Tibial artery (tissue), 4 donors: ENCODE data around the gene CCIN.
A peak's percentile ranks its signal among the peaks of the same experiment; 100 is the strongest.
"Not testable (repeated sequence)": the region's sequence is repeated elsewhere in the genome, so short reads cannot be mapped to it uniquely, and the experiment has no call there.

Experiments used
- DNase-seq, 2 donors: peaks; one replicate each; pipeline ENCODE4 v3.0.0-alpha.2; 2019
- H3K27ac ChIP-seq, 2 donors: fragments of 200-600 bp; sonication (generic) in 1 of 2; 1 replicate in 1 of 2; 2 replicates in 1 of 2; pipeline ENCODE4 v1.5.1; 2018 to 2019; ENCODE audit warnings: mild to moderate bottlenecking in 1 of 2
- H3K27me3 ChIP-seq, 2 donors: fragments of 200-600 bp; sonication (generic) in 1 of 2; one replicate each; pipeline versions ENCODE4 v1.5.1 to v1.6.0; 2016 to 2019
- H3K36me3 ChIP-seq, 3 donors: fragments of 200-600 bp; sonication (generic) in 2 of 3; one replicate each; pipeline ENCODE4 v1.5.1; 2016 to 2019; ENCODE audit warnings: mild to moderate bottlenecking in 2 of 3
- H3K4me1 ChIP-seq, 4 donors: fragments of 200-600 bp; sonication (generic) in 2 of 4; 1 replicate in 3 of 4; 2 replicates in 1 of 4; pipeline ENCODE4 v1.5.1; 2016 to 2019
- H3K4me3 ChIP-seq, 2 donors: fragments of 200-600 bp; sonication (generic) in 1 of 2; 1 replicate in 1 of 2; 2 replicates in 1 of 2; pipeline ENCODE4 v1.5.1; 2018 to 2019; ENCODE audit warnings: mild to moderate bottlenecking in 2 of 2
- H3K9me3 ChIP-seq, 3 donors: fragments of 200-600 bp; sonication (generic) in 1 of 3; one replicate each; pipeline ENCODE4 v1.5.1; 2016 to 2019
- intact Hi-C: fragments of 100-400 bp; cut with DNase I; formaldehyde crosslinking; loops from one replicate; pipeline ENCODE4 v1.15.0; 2023; ENCODE audit warnings: low total_unique reads
- TF ChIP-seq, protein P1 (sequence below), 2 experiments: fragments of 200-600 bp in 1 of 2; fragments of 450-650 bp in 1 of 2; IDR thresholded peaks; one replicate each; pipeline ENCODE4 v1.5.1; 2017 to 2019; ENCODE audit warnings: antibody characterized with exemption in 2 of 2, mild to moderate bottlenecking in 1 of 2, moderate library complexity in 1 of 2

Gene CCIN

DNA sequence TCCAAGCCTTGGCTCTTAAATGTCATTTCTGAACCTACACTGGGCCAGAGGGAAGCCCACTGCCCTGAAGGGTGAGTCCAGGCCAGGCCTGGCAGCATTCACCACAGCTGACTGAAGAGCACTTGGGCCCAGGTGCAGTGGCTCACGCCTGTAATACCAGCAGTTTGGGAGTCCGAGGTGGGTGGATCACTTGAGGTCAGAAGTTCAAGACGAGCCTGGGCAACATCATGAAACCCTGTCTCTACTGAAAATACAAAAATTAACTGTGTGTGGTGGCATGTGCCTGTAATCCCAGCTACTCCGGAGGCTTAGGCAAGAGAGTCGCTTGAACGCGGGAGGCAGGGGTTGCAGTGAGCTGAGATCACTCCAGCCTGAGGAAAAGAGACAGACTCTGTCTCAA lies 5.1 kb downstream of the CCIN start:
- Histone ChIP-seq H3K27me3 (peaks cover 0 to 5% of the 10 kb centered on the region in 2 donors), H3K9me3 (no peaks in the 10 kb centered on the region), H3K4me3 (no peak overlapping the region), H3K4me1 (no peaks in the 10 kb centered on the region), H3K36me3 (no peaks in the 10 kb centered on the region), H3K27ac (no peak overlapping the region)
- TF ChIP-seq, protein P1, sequence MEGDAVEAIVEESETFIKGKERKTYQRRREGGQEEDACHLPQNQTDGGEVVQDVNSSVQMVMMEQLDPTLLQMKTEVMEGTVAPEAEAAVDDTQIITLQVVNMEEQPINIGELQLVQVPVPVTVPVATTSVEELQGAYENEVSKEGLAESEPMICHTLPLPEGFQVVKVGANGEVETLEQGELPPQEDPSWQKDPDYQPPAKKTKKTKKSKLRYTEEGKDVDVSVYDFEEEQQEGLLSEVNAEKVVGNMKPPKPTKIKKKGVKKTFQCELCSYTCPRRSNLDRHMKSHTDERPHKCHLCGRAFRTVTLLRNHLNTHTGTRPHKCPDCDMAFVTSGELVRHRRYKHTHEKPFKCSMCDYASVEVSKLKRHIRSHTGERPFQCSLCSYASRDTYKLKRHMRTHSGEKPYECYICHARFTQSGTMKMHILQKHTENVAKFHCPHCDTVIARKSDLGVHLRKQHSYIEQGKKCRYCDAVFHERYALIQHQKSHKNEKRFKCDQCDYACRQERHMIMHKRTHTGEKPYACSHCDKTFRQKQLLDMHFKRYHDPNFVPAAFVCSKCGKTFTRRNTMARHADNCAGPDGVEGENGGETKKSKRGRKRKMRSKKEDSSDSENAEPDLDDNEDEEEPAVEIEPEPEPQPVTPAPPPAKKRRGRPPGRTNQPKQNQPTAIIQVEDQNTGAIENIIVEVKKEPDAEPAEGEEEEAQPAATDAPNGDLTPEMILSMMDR (IDR thresholded peaks at IDR 0.05), result no peak
- intact Hi-C loops, result no loop called here
- no peak for DNase-seq

DNA sequence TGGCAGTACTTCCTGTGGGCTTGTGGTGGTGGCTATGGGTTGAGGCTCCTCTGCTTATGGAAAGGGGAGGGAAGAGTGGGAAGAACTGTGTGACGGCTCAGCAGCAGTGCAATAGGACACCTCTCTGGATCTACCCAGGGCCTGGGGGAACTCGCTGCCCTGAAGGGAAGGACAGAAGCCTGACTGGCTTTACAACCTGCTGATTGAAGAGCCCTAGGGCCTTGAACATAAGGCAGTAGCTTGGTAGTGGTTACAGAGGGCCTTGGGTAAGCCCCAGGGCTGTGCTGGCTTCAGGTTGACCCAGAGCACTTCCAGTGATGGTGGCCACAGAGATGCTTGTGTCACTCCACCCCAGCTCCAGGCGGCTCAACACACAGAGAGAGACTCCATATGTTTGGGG lies 5.5 kb downstream of the CCIN start:
- Histone ChIP-seq H3K27me3 (peaks cover 0 to 5% of the 10 kb centered on the region in 2 donors), H3K4me3 (no peak overlapping the region), H3K9me3 (no peaks in the 10 kb centered on the region), H3K4me1 (no peaks in the 10 kb centered on the region), H3K27ac (no peak overlapping the region), H3K36me3 (no peaks in the 10 kb centered on the region)
- intact Hi-C loops, result no loop called here
- TF ChIP-seq, protein P1 (IDR thresholded peaks at IDR 0.05), result no peak
- peak in 1 of 2 donors; percentile 5 for DNase-seq

DNA sequence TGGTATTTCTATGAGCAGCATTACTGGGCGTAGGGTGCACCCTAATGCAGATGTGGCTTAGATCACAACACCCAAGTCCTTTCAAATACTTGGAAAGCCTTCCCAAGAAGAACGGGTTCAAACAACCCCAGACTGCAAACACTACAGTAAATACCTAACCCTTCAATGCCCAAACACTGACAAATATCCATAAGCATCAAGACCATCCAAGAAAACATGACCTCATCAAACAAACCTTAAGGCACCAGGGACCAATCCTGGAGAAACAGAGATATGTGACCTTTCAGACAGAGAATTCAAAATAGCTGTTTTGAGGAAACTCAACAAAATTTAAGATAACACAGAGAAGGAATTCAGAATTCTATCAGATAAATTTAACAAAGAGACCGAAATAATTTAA lies 6.0 kb downstream of the CCIN start:
- H3K27me3 ChIP-seq, H3K4me3 ChIP-seq, DNase-seq, H3K9me3 ChIP-seq, intact Hi-C loops, H3K36me3 ChIP-seq, H3K27ac ChIP-seq, H3K4me1 ChIP-seq: not testable (repeated sequence)

DNA sequence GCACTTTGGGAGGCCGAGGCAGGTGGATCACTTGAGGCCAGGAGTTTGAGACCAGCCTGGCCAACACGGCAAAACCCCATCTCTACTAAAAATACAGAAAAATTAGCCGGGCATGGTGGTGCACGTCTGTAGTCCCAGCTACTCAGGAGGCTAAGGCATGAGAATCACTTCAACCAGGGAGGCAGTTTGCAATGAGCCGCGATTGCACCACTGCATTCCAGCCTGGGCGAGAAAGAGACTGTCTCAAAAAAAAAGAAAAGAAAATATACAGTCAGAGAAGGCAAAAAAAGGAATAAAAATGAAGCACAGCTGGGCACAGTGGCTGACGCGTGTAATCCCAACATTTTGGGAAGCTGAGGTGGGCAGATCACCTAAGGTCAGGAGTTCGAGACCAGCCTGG lies 7.3 kb downstream of the CCIN start:
- DNase-seq, H3K36me3 ChIP-seq, H3K9me3 ChIP-seq, intact Hi-C loops, H3K27me3 ChIP-seq, H3K4me1 ChIP-seq, H3K4me3 ChIP-seq, H3K27ac ChIP-seq: not testable (repeated sequence)

DNA sequence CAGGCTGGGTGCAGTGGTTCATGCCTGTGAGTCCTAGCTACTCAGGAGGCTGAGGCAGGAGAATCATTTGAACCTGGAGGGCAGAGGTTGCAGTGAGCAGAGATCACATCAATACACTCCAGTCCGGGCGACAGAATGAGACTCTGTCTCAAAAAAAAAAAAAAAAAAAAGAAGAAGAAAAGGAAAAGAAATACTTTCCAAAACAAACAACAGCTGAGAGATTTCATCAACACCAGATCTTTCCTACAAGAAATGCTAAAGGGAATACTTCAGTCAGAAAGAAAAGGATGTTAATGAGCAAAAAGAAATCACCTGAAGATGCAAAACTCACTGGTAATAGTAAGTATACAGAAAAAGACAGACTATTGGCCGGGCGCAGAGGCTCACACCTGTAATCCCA lies 8.4 kb downstream of the CCIN start:
- Histone ChIP-seq H3K4me3 (no peak overlapping the region), H3K9me3 (no peaks in the 10 kb centered on the region), H3K36me3 (no peaks in the 10 kb centered on the region), H3K27me3 (peaks cover 0 to 5% of the 10 kb centered on the region in 2 donors), H3K27ac (no peak overlapping the region), H3K4me1 (no peaks in the 10 kb centered on the region)
- TF ChIP-seq, protein P1 (IDR thresholded peaks at IDR 0.05), result no peak
- no peak for DNase-seq
- intact Hi-C loops, result no loop called here

DNA sequence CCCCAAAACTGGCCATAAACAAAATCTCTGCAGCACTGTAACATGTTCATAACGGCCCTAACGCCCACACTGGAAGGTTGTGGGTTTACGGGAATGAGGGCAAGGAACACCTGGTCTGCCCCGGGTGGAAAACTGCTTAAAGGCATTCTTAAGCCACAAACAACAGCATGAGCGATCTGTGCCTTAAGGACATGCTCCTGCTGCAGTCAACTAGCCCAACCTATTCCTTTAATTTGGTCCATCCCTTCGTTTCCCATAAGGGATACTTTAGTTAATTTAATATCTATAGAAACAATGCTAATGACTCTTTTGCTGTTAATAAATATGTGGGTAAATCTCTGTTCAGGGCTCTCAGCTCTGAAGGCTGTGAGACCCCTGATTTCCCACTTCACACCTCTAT lies 11.1 kb downstream of the CCIN start:
- DNase-seq, H3K9me3 ChIP-seq, H3K27ac ChIP-seq, H3K4me1 ChIP-seq, H3K36me3 ChIP-seq, H3K4me3 ChIP-seq, intact Hi-C loops, H3K27me3 ChIP-seq: not testable (repeated sequence)

DNA sequence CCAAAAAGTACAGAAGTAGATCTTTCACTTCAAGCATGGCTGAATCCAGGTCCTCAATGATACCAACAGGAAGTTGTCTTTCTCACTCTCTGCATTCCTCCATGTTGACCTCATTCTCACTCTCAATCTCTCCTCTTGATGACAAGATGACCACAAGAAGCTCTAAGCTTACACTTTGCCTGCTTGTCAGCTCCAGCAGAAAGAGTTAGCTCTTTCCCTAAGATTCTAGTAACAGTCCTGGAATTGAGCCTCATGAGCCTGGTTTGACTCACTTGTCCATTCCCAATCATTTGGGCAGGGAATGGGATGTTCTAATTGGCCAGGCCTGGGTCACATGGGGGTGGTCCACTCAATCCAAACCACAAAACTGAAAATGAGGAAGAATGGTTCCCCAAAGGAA lies 18.2 kb downstream of the CCIN start:
- Histone ChIP-seq H3K27me3 (no peaks in the 10 kb centered on the region), H3K36me3 (no peaks in the 10 kb centered on the region), H3K4me3 (no peak overlapping the region), H3K27ac (no peak overlapping the region), H3K9me3 (no peaks in the 10 kb centered on the region), H3K4me1 (peaks cover 0 to 16% (median 11%) of the 10 kb centered on the region in 4 donors)
- DNase-seq, result no peak
- TF ChIP-seq, protein P1 (IDR thresholded peaks at IDR 0.05), result no peak
- intact Hi-C loops, result no loop called here
